SK-N-SH (cell line): ENCODE results near the gene LGALS3. TPM values are rescaled to one million over a fixed set of nuclear protein-coding genes. Genes with fewer than 3 reads are reported as not detected.

Source experiments
- CTCF ChIA-PET: fragments of 300-600, 350-600 bp; formaldehyde crosslinking; extraction: SDS; loops from one replicate; lab custom pipeline; 2021; lab: Yijun Ruan, JAX
- POLR2A ChIA-PET: fragments of 350-600 bp; sonication (Branson Sonifier 250); formaldehyde crosslinking; extraction: SDS; loops from one replicate; lab custom pipeline; 2020; ENCODE audit warnings: antibody characterized with exemption, inconsistent platforms; lab: Yijun Ruan, JAX
- DNase-seq: peaks from one replicate; pipeline ENCODE4 v3.0.0; 2012
- H2AFZ ChIP-seq: fragments of 200-600 bp; sonication (generic); 2 replicates; pipeline ENCODE4 v1.8.1; 2016; ENCODE audit warnings: antibody characterized with exemption, mild to moderate bottlenecking, low read depth
- H3F3A ChIP-seq: fragments of 200-600 bp; sonication (generic); replicated peaks from 2 replicates; pipeline ENCODE3; 2016; ENCODE audit warnings: antibody characterized with exemption, mild to moderate bottlenecking; ENCODE audit not compliant: insufficient read depth
- H3K27ac ChIP-seq, 2 experiments: fragments of 200-500 bp in 1 of 2; fragments of 200-600 bp in 1 of 2; sonication (Bioruptor generic) in 1 of 2; sonication (generic), shearing (Covaris generic) in 1 of 2; 2 replicates each; pipeline versions ENCODE4 v1.5.1 to v1.6.1; 2014 to 2016; ENCODE audit warnings: low read depth in 2 of 2, inconsistent platforms in 1 of 2, low read length in 1 of 2, mild to moderate bottlenecking in 1 of 2, mixed read lengths in 1 of 2
- H3K27me3 ChIP-seq: fragments of 200-600 bp; sonication (generic), shearing (Covaris generic); 2 replicates; pipeline ENCODE4 v1.6.1; 2016; ENCODE audit warnings: mixed run types; ENCODE audit not compliant: insufficient read depth
- H3K36me3 ChIP-seq, 2 experiments: fragments of 200-500 bp in 1 of 2; fragments of 200-600 bp in 1 of 2; sonication (Bioruptor generic) in 1 of 2; sonication (generic) in 1 of 2; replicated peaks in 1 of 2; 2 replicates each; pipeline versions ENCODE3 to v1.5.1; 2014 to 2016; ENCODE audit warnings: low read length in 1 of 2, mild to moderate bottlenecking in 1 of 2; ENCODE audit not compliant: insufficient read depth in 2 of 2, control insufficient read depth in 1 of 2
- H3K4me1 ChIP-seq, 2 experiments: fragments of 200-500 bp in 1 of 2; fragments of 200-600 bp in 1 of 2; sonication (Bioruptor generic) in 1 of 2; sonication (generic), shearing (Covaris generic) in 1 of 2; 2 replicates each; pipeline versions ENCODE4 v1.5.1 to v1.6.1; 2014 to 2016; ENCODE audit warnings: low read depth in 1 of 2, low read length in 1 of 2, mixed run types in 1 of 2; ENCODE audit not compliant: insufficient read depth in 2 of 2, control insufficient read depth in 1 of 2
- H3K4me2 ChIP-seq: fragments of 200-600 bp; sonication (generic), shearing (Covaris generic); 2 replicates; pipeline ENCODE4 v1.6.1; 2017; ENCODE audit warnings: mixed run types
- H3K4me3 ChIP-seq, 2 experiments: fragments of 200-500 bp in 1 of 2; fragments of 200-600 bp in 1 of 2; sonication (Bioruptor generic) in 1 of 2; sonication (generic), shearing (Covaris generic) in 1 of 2; 2 replicates each; pipeline versions ENCODE4 v1.5.1 to v1.8.1; 2014 to 2016; ENCODE audit warnings: low read depth in 2 of 2, inconsistent platforms in 1 of 2, low read length in 1 of 2, mild to moderate bottlenecking in 1 of 2, mixed read lengths in 1 of 2, moderate library complexity in 1 of 2
- H3K79me2 ChIP-seq: fragments of 200-600 bp; sonication (generic); 2 replicates; pipeline ENCODE4 v1.8.1; 2017; ENCODE audit warnings: mild to moderate bottlenecking; ENCODE audit not compliant: insufficient read depth
- H3K9ac ChIP-seq: fragments of 200-600 bp; sonication (generic); 2 replicates; pipeline ENCODE4 v1.6.1; 2017; ENCODE audit warnings: mixed run types
- H3K9me2 ChIP-seq: fragments of 200-600 bp; sonication (generic); 2 replicates; pipeline ENCODE4 v1.6.1; 2017; ENCODE audit warnings: mixed run types
- H3K9me3 ChIP-seq: fragments of 200-600 bp; sonication (generic); 2 replicates; pipeline ENCODE4 v1.6.1; 2017; ENCODE audit warnings: mixed run types, mild to moderate bottlenecking, moderate library complexity
- H4K20me1 ChIP-seq: fragments of 200-600 bp; sonication (generic); 2 replicates; pipeline ENCODE4 v1.6.1; 2017; ENCODE audit warnings: mild to moderate bottlenecking, mixed run types; ENCODE audit not compliant: insufficient read depth
- CHD2 ChIP-seq: fragments of 150-350 bp; IDR thresholded peaks from 2 replicates; pipeline ENCODE4 v1.6.1; 2018; ENCODE audit warnings: low read length; ENCODE audit not compliant: partially characterized antibody
- EP300 ChIP-seq, 2 experiments: IDR thresholded peaks; 2 replicates each; pipeline versions ENCODE4 v1.4.0 to v1.6.1; 2012; ENCODE audit warnings: borderline replicate concordance in 1 of 2, low read depth in 1 of 2, low read length in 1 of 2
- EZH2phosphoT487 ChIP-seq: fragments of 200-600 bp; sonication (generic); IDR thresholded peaks from 2 replicates; pipeline ENCODE4 v1.6.1; 2017; ENCODE audit warnings: low read depth, mixed run types, mild to moderate bottlenecking, antibody characterized with exemption, moderate library complexity, borderline replicate concordance
- FOSL2 ChIP-seq: IDR thresholded peaks from 2 replicates; pipeline ENCODE4 v1.4.0; 2012; ENCODE audit warnings: low read depth, mild to moderate bottlenecking, moderate library complexity, borderline replicate concordance
- GATA2 ChIP-seq: sonication (generic); formaldehyde crosslinking; IDR thresholded peaks from 2 replicates; pipeline ENCODE4 v1.5.0; 2020; ENCODE audit warnings: mild to moderate bottlenecking, missing genetic modification reagents
- IRF3 ChIP-seq: fragments of 150-350 bp; IDR thresholded peaks from 2 replicates; pipeline ENCODE4 v1.6.1; 2016; ENCODE audit warnings: mild to moderate bottlenecking, low read depth, low read length
- JUND ChIP-seq: IDR thresholded peaks from 2 replicates; pipeline ENCODE4 v1.4.0; 2012
- MAX ChIP-seq: IDR thresholded peaks from 2 replicates; pipeline ENCODE4 v1.4.0; 2012; ENCODE audit warnings: low read depth
- MEF2A ChIP-seq: IDR thresholded peaks from 2 replicates; pipeline ENCODE4 v1.4.0; 2012; ENCODE audit warnings: low read depth, borderline replicate concordance
- NFIC ChIP-seq: IDR thresholded peaks from 2 replicates; pipeline ENCODE4 v1.4.0; 2012; ENCODE audit warnings: borderline replicate concordance
- POLR2AphosphoS5 ChIP-seq: IDR thresholded peaks from 2 replicates; pipeline ENCODE4 v1.6.1; 2012; ENCODE audit warnings: low read depth, low read length
- REST ChIP-seq: IDR thresholded peaks from 2 replicates; pipeline ENCODE4 v1.6.1; 2012; ENCODE audit warnings: mild to moderate bottlenecking, low read depth, low read length, moderate library complexity
- RFX5 ChIP-seq: IDR thresholded peaks from 2 replicates; pipeline ENCODE4 v1.6.1; 2012; ENCODE audit warnings: mild to moderate bottlenecking, improper control_type of control experiment, low read length
- RXRA ChIP-seq: IDR thresholded peaks from 2 replicates; pipeline ENCODE4 v1.4.0; 2012; ENCODE audit warnings: low read depth, mild to moderate bottlenecking, borderline replicate concordance
- SIN3A ChIP-seq: IDR thresholded peaks from 2 replicates; pipeline ENCODE4 v1.6.1; 2012; ENCODE audit warnings: low read depth, mild to moderate bottlenecking, low read length, moderate library complexity, borderline replicate concordance
- TAF1 ChIP-seq: IDR thresholded peaks from 2 replicates; pipeline ENCODE4 v1.6.1; 2012; ENCODE audit warnings: low read depth, mild to moderate bottlenecking, low read length, moderate library complexity, borderline replicate concordance
- TEAD4 ChIP-seq: IDR thresholded peaks from 2 replicates; pipeline ENCODE4 v1.4.0; 2012; ENCODE audit warnings: mild to moderate bottlenecking, borderline replicate concordance; ENCODE audit not compliant: insufficient read depth
- USF1 ChIP-seq: IDR thresholded peaks from 2 replicates; pipeline ENCODE4 v1.4.0; 2012; ENCODE audit warnings: low read depth, borderline replicate concordance
- ZBTB33 ChIP-seq: IDR thresholded peaks from 2 replicates; pipeline ENCODE4 v1.4.0; 2012; ENCODE audit warnings: low read depth, borderline replicate concordance
- WGBS: methylation state at CpG from one replicate; pipeline ENCODE4 v1.1.6; 2017; ENCODE audit warnings: low lambda C conversion rate; 5-methylcytosine and 5-hydroxymethylcytosine counted together
- polyA plus RNA-seq, 3 experiments: library from polyadenylated mRNA; depleted of rRNA; stranded (reverse); fragments of >200 nt; gene quantifications; 2 replicates each; pipeline ENCODE4 v1.2.3, GENCODE V29; 2012

Gene LGALS3
- polyA plus RNA-seq, 1 of the 3 experiments (the other 2 are of a cell fraction): 59.8 TPM

GRCh38 chr14:55109836-55110235 is 19.2 kb upstream of the LGALS3 start:
- peaks cover 17% of the 10 kb centered on the region for H3F3A ChIP-seq
- H3K4me3 ChIP-seq: no peak overlapping the region
- WGBS: 82% methylated on average over 1 of the region's 1 CpG
- DNase-seq: no peak
- H3K79me2 ChIP-seq: no peaks in the 10 kb centered on the region
- H3K36me3 ChIP-seq: no peaks in the 10 kb centered on the region
- H3K4me1 ChIP-seq: peaks cover 2 to 13% of the 10 kb centered on the region in 2 experiments; a peak in 3 of 4 replicates
- no peaks in the 10 kb centered on the region for H3K27me3 ChIP-seq
- no peak overlapping the region for H3K9ac ChIP-seq
- no peaks in the 10 kb centered on the region for H4K20me1 ChIP-seq
- no peak overlapping the region for H3K27ac ChIP-seq
- TF ChIP-seq RXRA (no peak), SIN3A (no peak), MEF2A (no peak), USF1 (no peak), EZH2phosphoT487 (no peak), TAF1 (no peak), CHD2 (no peak), POLR2AphosphoS5 (no peak)
- no peak overlapping the region for H3K4me2 ChIP-seq
- H3K9me3 ChIP-seq: no peaks in the 10 kb centered on the region
- ChIA-PET POLR2A (no interaction called here), CTCF (no interaction called here)
- H2AFZ ChIP-seq: no peak overlapping the region
- H3K9me2 ChIP-seq: no peaks in the 10 kb centered on the region

- Histone ChIP-seq H2AFZ (no peak overlapping the region), H3K4me3 (no peak overlapping the region), H3K36me3 (no peaks in the 10 kb centered on the region), H3K9ac (no peak overlapping the region), H3K79me2 (no peaks in the 10 kb centered on the region), H3K27me3 (no peaks in the 10 kb centered on the region), H3F3A (peaks cover 17% of the 10 kb centered on the region), H3K9me3 (no peaks in the 10 kb centered on the region), H3K27ac (no peak overlapping the region), H3K4me1 (peaks cover 12 to 13% of the 10 kb centered on the region in 2 experiments; a peak in 3 of 4 replicates), H4K20me1 (no peaks in the 10 kb centered on the region), H3K4me2 (no peak overlapping the region), H3K9me2 (no peaks in the 10 kb centered on the region)
- WGBS: 95% methylated on average over 9 of the region's 10 CpGs
- ChIA-PET CTCF (no interaction called here), POLR2A (no interaction called here)
- no peak for DNase-seq
- no peak for TF ChIP-seq IRF3
- TF ChIP-seq REST: no peak
- no peak for TF ChIP-seq JUND
- no peak for TF ChIP-seq USF1
- no peak for TF ChIP-seq FOSL2
- no peak for TF ChIP-seq GATA2 (CRISPR knock-in tag)
- TF ChIP-seq ZBTB33: no peak
- no peak for TF ChIP-seq MAX
- no peak for TF ChIP-seq RFX5
- TF ChIP-seq NFIC: no peak
- no peak for TF ChIP-seq TEAD4
- no peak for TF ChIP-seq EP300 (IDR thresholded peaks at IDR 0.05; ENCODE audit: borderline replicate concordance in 1 of 2, low read depth in 1 of 2, low read length in 1 of 2)
These were observed 17.8 kb upstream of the LGALS3 start for GRCh38 chr14:55111122-55111708.
